Measurements from ENCODE around the gene PPFIA4.

GRCh38 chr1:203085528-203086406 is 59.5 kb downstream of the PPFIA4 start, which contains the start of gene MYOG:
- TF ChIP-seq EZH2 (IDR thresholded peaks at IDR 0.05; ENCODE audit: borderline replicate concordance, low read length) (no peak), CTCF (conservative IDR thresholded peaks at IDR 0.05 in 1 of 2, IDR thresholded peaks at IDR 0.05 in 1 of 2; ENCODE audit: extremely low read depth in 1 of 2, insufficient read depth in 1 of 2, low read depth in 1 of 2, low read length in 2 of 2) (no peak)

Data from mammary epithelial cell (primary cell).